Ishikawa (cell line): ENCODE measurements around the gene LIPN.

Experiments
- EP300 ChIP-seq: IDR thresholded peaks from 2 replicates; pipeline ENCODE4 v1.6.1; 2012; ENCODE audit warnings: borderline replicate concordance
- RAD21 ChIP-seq: IDR thresholded peaks from 2 replicates; pipeline ENCODE4 v1.6.1; 2012; ENCODE audit warnings: low read depth
- TAF1 ChIP-seq: IDR thresholded peaks from 2 replicates; pipeline ENCODE4 v1.6.1; 2012; ENCODE audit warnings: low read depth, mild to moderate bottlenecking
- TEAD4 ChIP-seq: IDR thresholded peaks from 2 replicates; pipeline ENCODE4 v1.6.1; 2012
- YY1 ChIP-seq: IDR thresholded peaks from 2 replicates; pipeline ENCODE4 v1.6.1; 2012; ENCODE audit warnings: low read depth

DNA sequence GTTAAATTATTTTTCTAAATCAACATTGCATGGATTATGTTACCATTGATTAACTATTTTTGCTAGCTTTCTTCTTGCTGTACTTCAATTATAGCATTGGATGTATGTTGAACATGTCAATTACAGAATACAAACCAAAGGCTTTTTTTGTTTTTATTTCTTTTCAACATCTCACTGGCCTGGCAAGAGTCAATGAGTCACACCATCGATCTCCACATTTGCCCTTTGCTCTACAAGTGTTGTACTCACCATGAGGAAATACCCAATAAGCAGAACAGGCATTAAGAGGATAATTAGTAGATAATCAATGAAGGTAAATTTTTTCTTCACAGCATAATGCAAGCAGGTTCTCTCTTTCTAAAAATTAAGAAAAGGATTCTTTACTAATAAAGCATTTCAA, 68.5 kb downstream of the LIPN start:
- TF ChIP-seq RAD21, result no peak
- TF ChIP-seq EP300, result no peak
- no peak for TF ChIP-seq YY1
- TF ChIP-seq TEAD4, result no peak
- no peak for TF ChIP-seq TAF1
